RWPE1 (cell line): Measurements from ENCODE around the gene CX3CL1.
A peak's percentile ranks its signal among the peaks of the same experiment; 100 is the strongest.

ENCODE experiments used
- CTCF ChIA-PET: fragments of 350-600 bp; sonication (Branson Sonifier 250); formaldehyde crosslinking; extraction: SDS; loops from one replicate; lab custom pipeline; 2021; lab: Yijun Ruan, JAX
- POLR2A ChIA-PET: fragments of 400-600 bp; formaldehyde crosslinking; extraction: SDS; loops from one replicate; lab custom pipeline; 2020; ENCODE audit warnings: antibody characterized with exemption; ENCODE audit not compliant: low non-redundant PET; lab: Yijun Ruan, JAX
- DNase-seq: peaks from one replicate; pipeline ENCODE4 v3.0.0; 2012; ENCODE audit warnings: low spot score
- H3K27ac ChIP-seq: fragments of 450-650 bp; 2 replicates; pipeline ENCODE4 v1.5.1; 2017
- CTCF ChIP-seq: fragments of 450-650 bp; conservative IDR thresholded peaks from 2 replicates; pipeline ENCODE4 v1.5.1; 2017; ENCODE audit warnings: low read depth, mild to moderate bottlenecking

The CX3CL1 gene

GRCh38 chr16:57380671-57381462, 8.6 kb downstream of the CX3CL1 start:
- ChIA-PET CTCF (no interaction called here), POLR2A (no interaction called here)
- H3K27ac ChIP-seq, result no peak overlapping the region
- DNase-seq, result no peak
- TF ChIP-seq CTCF, result no peak

- CTCF ChIA-PET, result interaction anchor here (0.7 kb wide), 1 partner anchor 35 kb away, joined by 3 read pairs; no protein-coding TSS in a partner anchor
- DNase-seq, result no peak
- no peak for TF ChIP-seq CTCF
- POLR2A ChIA-PET, result no interaction called here
- no peak overlapping the region for H3K27ac ChIP-seq
Measured at GRCh38 chr16:57381791-57382534, 9.7 kb downstream of the CX3CL1 start.

GRCh38 chr16:57382535-57383275, 10.4 kb downstream of the CX3CL1 start:
- ChIA-PET CTCF (interaction anchor here (0.7 to 1.1 kb wide), 2 partner anchors 10 to 34 kb away, joined by 3 read pairs; no protein-coding TSS in a partner anchor), POLR2A (no interaction called here)
- no peak for DNase-seq
- TF ChIP-seq CTCF, result no peak
- no peak overlapping the region for H3K27ac ChIP-seq

- peak; percentile 47 for DNase-seq
- no peak overlapping the region; the same call in 1 of the 2 replicates for H3K27ac ChIP-seq
- ChIA-PET CTCF (interaction anchor here (1.1 kb wide), 2 partner anchors 9 to 33 kb away, joined by 3 to 4 read pairs; no protein-coding TSS in a partner anchor), POLR2A (no interaction called here)
- no peak for TF ChIP-seq CTCF
Measured at GRCh38 chr16:57383276-57384247, 11.3 kb downstream of the CX3CL1 start.

GRCh38 chr16:57384248-57385070, 12.2 kb downstream of the CX3CL1 start:
- no peak for TF ChIP-seq CTCF
- ChIA-PET POLR2A (no interaction called here), CTCF (interaction anchor here (1.1 kb wide), 1 partner anchor 32 kb away, joined by 4 read pairs; no protein-coding TSS in a partner anchor)
- H3K27ac ChIP-seq, result no peak overlapping the region; the same call in 1 of the 2 replicates
- DNase-seq, result no peak
